CD14-positive monocyte (primary cell): ENCODE results near the gene SLC9A8. TPM values are rescaled to one million over a fixed set of nuclear protein-coding genes. Genes with fewer than 3 reads are reported as not detected.

Experiments used
- DNase-seq, 3 donors: peaks; one replicate each; pipeline ENCODE4 v3.0.0-alpha.2; 2011 to 2022
- H2AFZ ChIP-seq: 2 replicates; pipeline ENCODE4 v1.6.0; 2012; ENCODE audit warnings: mild to moderate bottlenecking, low read depth, low read length, inconsistent platforms; ENCODE audit not compliant: insufficient read depth, poor library complexity, severe bottlenecking
- H3K27ac ChIP-seq, 2 donors: 1 replicate in 1 of 2; 2 replicates in 1 of 2; pipeline ENCODE4 v1.5.1; 2012 to 2013; ENCODE audit warnings: low read length in 2 of 2, control low read depth in 1 of 2, inconsistent platforms in 1 of 2, low read depth in 1 of 2, mild to moderate bottlenecking in 1 of 2
- H3K27me3 ChIP-seq, 2 donors: one replicate each; pipeline versions ENCODE4 v1.6.0 to v1.6.1; 2011 to 2013; ENCODE audit warnings: low read length in 2 of 2; ENCODE audit not compliant: control insufficient read depth in 2 of 2, insufficient read depth in 2 of 2
- H3K36me3 ChIP-seq, 2 donors: replicated peaks in 1 of 2; 1 replicate in 1 of 2; 2 replicates in 1 of 2; pipeline versions ENCODE4 v1.5.1 to v1.6.1; 2012 to 2013; ENCODE audit warnings: low read length in 2 of 2, control low read depth in 1 of 2, inconsistent platforms in 1 of 2, mild to moderate bottlenecking in 1 of 2; ENCODE audit not compliant: insufficient read depth in 2 of 2, control insufficient read depth in 1 of 2
- H3K4me1 ChIP-seq, 2 donors: 1 replicate in 1 of 2; 2 replicates in 1 of 2; pipeline versions ENCODE4 v1.5.1 to v1.6.1; 2012 to 2013; ENCODE audit warnings: low read length in 2 of 2, control low read depth in 1 of 2, inconsistent platforms in 1 of 2, mild to moderate bottlenecking in 1 of 2, moderate library complexity in 1 of 2; ENCODE audit not compliant: insufficient read depth in 2 of 2, control insufficient read depth in 1 of 2
- H3K4me2 ChIP-seq: replicated peaks from 2 replicates; pipeline ENCODE3; 2012; ENCODE audit warnings: low read length, moderate library complexity, mild to moderate bottlenecking; ENCODE audit not compliant: poor library complexity, severe bottlenecking; ENCODE audit errors: extremely low read depth
- H3K4me3 ChIP-seq, 3 experiments: fragments of 200-600 bp in 1 of 3; sonication (generic) in 1 of 3; replicated peaks in 1 of 3; 1 replicate in 2 of 3; 2 replicates in 1 of 3; pipeline ENCODE4 v1.5.1; 2011 to 2013; ENCODE audit warnings: low read length in 3 of 3, mild to moderate bottlenecking in 3 of 3, control low read depth in 2 of 3, low read depth in 2 of 3, inconsistent platforms in 1 of 3, moderate library complexity in 1 of 3
- H3K79me2 ChIP-seq: 2 replicates; pipeline ENCODE4 v1.6.0; 2012; ENCODE audit warnings: mild to moderate bottlenecking, control low read depth, inconsistent platforms, low read length, moderate library complexity; ENCODE audit not compliant: insufficient read depth
- H3K9ac ChIP-seq: 2 replicates; pipeline ENCODE4 v1.6.0; 2017; ENCODE audit warnings: low read length, mild to moderate bottlenecking; ENCODE audit not compliant: insufficient read depth, poor library complexity, severe bottlenecking
- H3K9me3 ChIP-seq, 2 donors: replicated peaks in 1 of 2; 1 replicate in 1 of 2; 2 replicates in 1 of 2; pipeline versions ENCODE4 v1.5.1 to v1.6.1; 2012 to 2013; ENCODE audit warnings: low read length in 2 of 2, control low read depth in 1 of 2; ENCODE audit not compliant: control insufficient read depth in 1 of 2, insufficient read depth in 1 of 2
- H4K20me1 ChIP-seq: 2 replicates; pipeline ENCODE4 v1.6.0; 2012; ENCODE audit warnings: mild to moderate bottlenecking, low read length, control low read depth, moderate library complexity; ENCODE audit not compliant: insufficient read depth
- H3K27ac Mint-ChIP-seq, 7 donors: one replicate each; pipeline ENCODE4 v1.8.0; 2020; ENCODE audit warnings: mild to moderate bottlenecking in 7 of 7, mixed read lengths in 7 of 7, moderate library complexity in 6 of 7, inconsistent platforms in 2 of 7
- H3K27me3 Mint-ChIP-seq, 3 donors: one replicate each; pipeline ENCODE4 v1.8.0; 2021 to 2022; ENCODE audit warnings: low read depth in 3 of 3, mild to moderate bottlenecking in 3 of 3, mixed read lengths in 3 of 3, moderate library complexity in 3 of 3, inconsistent platforms in 1 of 3
- H3K36me3 Mint-ChIP-seq, 2 donors: one replicate each; pipeline ENCODE4 v1.8.0; 2020; ENCODE audit warnings: mixed read lengths in 2 of 2, inconsistent platforms in 1 of 2, mild to moderate bottlenecking in 1 of 2
- H3K4me1 Mint-ChIP-seq: one replicate; pipeline ENCODE4 v1.8.0; 2020; ENCODE audit warnings: mild to moderate bottlenecking, mixed read lengths
- H3K4me3 Mint-ChIP-seq, 2 donors: one replicate each; pipeline ENCODE4 v1.8.0; 2020; ENCODE audit warnings: mild to moderate bottlenecking in 2 of 2, mixed read lengths in 2 of 2, moderate library complexity in 1 of 2
- H3K9me3 Mint-ChIP-seq, 7 donors: one replicate each; pipeline ENCODE4 v1.8.0; 2020 to 2022; ENCODE audit warnings: mixed read lengths in 7 of 7, mild to moderate bottlenecking in 6 of 7, moderate library complexity in 6 of 7, inconsistent platforms in 2 of 7
- CTCF ChIP-seq: fragments of 200-600 bp; IDR thresholded peaks from one replicate; pipeline ENCODE4 v1.8.0; 2022; ENCODE audit warnings: antibody characterized with exemption, mild to moderate bottlenecking
- WGBS: methylation state at CpG from one replicate; pipeline ENCODE4 v1.1.5; 2013; ENCODE audit warnings: missing lambda C conversion rate; ENCODE audit not compliant: insufficient coverage; 5-methylcytosine and 5-hydroxymethylcytosine counted together
- intact Hi-C, 2 donors: fragments of 100-400 bp; cut with micrococcal nuclease; formaldehyde crosslinking; loops; one replicate each; pipeline versions ENCODE4 v1.15.0 to v1.15.1; 2023
- polyA plus RNA-seq, 3 donors: library from polyadenylated mRNA; depleted of rRNA in 1 of 3; unstranded in 2 of 3; stranded (reverse) in 1 of 3; fragments of 300-500 nt in 2 of 3; fragments of >200 nt in 1 of 3; fragmentation: Illumina TruSeq in 2 of 3; gene quantifications; 1 replicate in 2 of 3; 2 replicates in 1 of 3; pipeline ENCODE4 v1.2.3, GENCODE V29; 2012 to 2021

The SLC9A8 gene
- polyA plus RNA-seq, 3 donors = 3.0 to 14.6 (median 3.3) TPM

DNA sequence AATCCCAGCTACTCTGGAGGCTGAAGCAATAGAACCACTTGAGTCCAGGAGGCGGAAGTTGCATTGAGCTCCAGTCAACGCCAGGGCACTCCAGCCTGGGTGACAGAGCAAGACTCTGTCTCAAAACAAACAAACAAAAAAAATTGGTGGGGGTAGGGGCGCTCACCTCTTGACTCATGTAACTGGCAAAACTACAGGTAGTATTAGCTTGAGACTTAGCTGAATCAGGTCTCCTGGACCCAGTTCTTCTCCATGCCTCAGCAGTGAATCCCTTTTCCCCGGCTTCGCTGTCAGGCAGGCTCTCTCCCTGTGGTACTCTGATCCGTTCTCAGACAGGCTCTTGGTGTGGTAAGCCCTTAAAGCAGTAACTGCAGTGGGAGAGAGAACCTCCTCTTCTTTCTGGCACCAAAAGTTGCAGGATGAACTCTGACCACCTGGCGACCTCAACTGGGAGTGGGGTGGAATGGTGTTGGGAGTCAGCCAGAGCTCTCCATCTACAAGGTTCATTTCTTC lies 12.9 kb downstream of the SLC9A8 start:
- Mint-ChIP-seq H3K27me3 (peaks cover 0 to 3% (median 0%) of the 10 kb centered on the region in 3 donors), H3K9me3 (no peaks in the 10 kb centered on the region), H3K27ac (peak overlapping the region in 5 of 7 donors; percentile 7 to 73 (median 37)), H3K4me1 (peaks cover 16% of the 10 kb centered on the region), H3K36me3 (peaks cover 66 to 77% of the 10 kb centered on the region in 2 donors), H3K4me3 (no peak overlapping the region)
- Histone ChIP-seq H3K79me2 (peaks cover 31% of the 10 kb centered on the region), H3K9me3 (no peaks in the 10 kb centered on the region), H3K4me1 (peaks cover 10 to 12% of the 10 kb centered on the region in 2 donors), H3K36me3 (peaks cover 57 to 70% of the 10 kb centered on the region in 2 donors), H3K27me3 (no peaks in the 10 kb centered on the region), H3K27ac (no peak overlapping the region), H3K4me2 (no peak overlapping the region), H2AFZ (no peak overlapping the region), H3K4me3 (no peak overlapping the region), H4K20me1 (peaks cover 10% of the 10 kb centered on the region), H3K9ac (no peak overlapping the region)
- TF ChIP-seq CTCF = no peak
- 100% methylated on average over 2 of the region's 7 CpGs for WGBS
- intact Hi-C loops = no loop called here
- no peak for DNase-seq

- Mint-ChIP-seq H3K36me3 (peaks cover 49 to 71% of the 10 kb centered on the region in 2 donors), H3K27ac (peak overlapping the region; percentile 36 to 87 (median 70)), H3K27me3 (peaks cover 0 to 3% (median 0%) of the 10 kb centered on the region in 3 donors), H3K9me3 (no peaks in the 10 kb centered on the region), H3K4me1 (peaks cover 27% of the 10 kb centered on the region), H3K4me3 (no peak overlapping the region)
- Histone ChIP-seq H3K79me2 (peaks cover 28% of the 10 kb centered on the region), H3K27me3 (no peaks in the 10 kb centered on the region), H3K36me3 (peaks cover 42 to 70% of the 10 kb centered on the region in 2 donors), H3K4me3 (no peak overlapping the region), H3K27ac (peak overlapping the region in 1 of 2 donors; percentile 46), H3K9me3 (no peaks in the 10 kb centered on the region), H3K4me1 (peaks cover 15 to 17% of the 10 kb centered on the region in 2 donors), H4K20me1 (peaks cover 15% of the 10 kb centered on the region), H2AFZ (no peak overlapping the region), H3K9ac (no peak overlapping the region), H3K4me2 (no peak overlapping the region)
- intact Hi-C loops = no loop called here
- 94% methylated on average over 11 of the region's 11 CpGs for WGBS
- DNase-seq = no peak
- TF ChIP-seq CTCF = no peak
Observed at GRCh38 chr20:49831022-49831769, 18.6 kb downstream of the SLC9A8 start.
